PC-9 (cell line): ENCODE results near the gene DIAPH2. TPM values are rescaled to one million over a fixed set of nuclear protein-coding genes. Genes with fewer than 3 reads are reported as not detected.
"Not testable (repeated sequence)": the region's sequence is repeated elsewhere in the genome, so short reads cannot be mapped to it uniquely, and the experiment has no call there.

Experiments used
- BruUV-seq: library from RNA; stranded (reverse); fragments of 400-500 nt; replicated peaks from 2 replicates; lab custom pipeline; 2021; lab: Mats Ljungman, UMichigan
- CTCF ChIA-PET: fragments of 300-600 bp; sonication (Branson Sonifier 250); formaldehyde crosslinking; loops from one replicate; lab custom pipeline; 2022; ENCODE audit warnings: antibody characterized with exemption; lab: Charles Lee
- POLR2A ChIA-PET: fragments of 300-600 bp; sonication (Branson Sonifier 250); formaldehyde crosslinking; loops from one replicate; lab custom pipeline; 2022; ENCODE audit warnings: antibody characterized with exemption; ENCODE audit not compliant: unreplicated experiment; lab: Charles Lee
- DNase-seq, 2 experiments: peaks; one replicate each; pipeline versions ENCODE4 v3.0.0 to v3.0.0-alpha.2; 2015 to 2022; ENCODE audit warnings: mixed read lengths in 1 of 2
- H2AFZ ChIP-seq: fragments of 200-600 bp; sonication (generic); 2 replicates; pipeline ENCODE4 v1.8.1; 2017; ENCODE audit warnings: antibody characterized with exemption
- H3F3A ChIP-seq: fragments of 200-600 bp; sonication (generic); 2 replicates; pipeline ENCODE4 v1.8.1; 2017; ENCODE audit warnings: antibody characterized with exemption, mild to moderate bottlenecking, low read depth; ENCODE audit not compliant: insufficient read depth
- H3K27ac ChIP-seq: fragments of 200-600 bp; sonication (generic); 2 replicates; pipeline ENCODE4 v1.6.1; 2016; ENCODE audit warnings: mixed run types
- H3K27me3 ChIP-seq: fragments of 200-600 bp; sonication (generic); 2 replicates; pipeline ENCODE4 v1.6.1; 2016; ENCODE audit warnings: low read depth, mixed run types; ENCODE audit not compliant: insufficient read depth
- H3K36me3 ChIP-seq: fragments of 200-600 bp; sonication (generic); 2 replicates; pipeline ENCODE4 v1.6.1; 2016; ENCODE audit warnings: low read depth, mixed run types
- H3K4me1 ChIP-seq: fragments of 200-600 bp; sonication (generic); replicated peaks from 2 replicates; pipeline ENCODE4 v1.6.1; 2016; ENCODE audit warnings: mixed run types; ENCODE audit not compliant: insufficient read depth
- H3K4me2 ChIP-seq: fragments of 200-600 bp; sonication (generic); 2 replicates; pipeline ENCODE4 v1.6.1; 2017; ENCODE audit warnings: mixed run types
- H3K4me3 ChIP-seq: fragments of 200-600 bp; sonication (generic); 2 replicates; pipeline ENCODE4 v1.6.1; 2016; ENCODE audit warnings: mixed run types
- H3K79me2 ChIP-seq: fragments of 200-600 bp; sonication (generic); 2 replicates; pipeline ENCODE4 v1.6.1; 2017; ENCODE audit warnings: low read depth, mixed run types
- H3K9me2 ChIP-seq: fragments of 200-600 bp; sonication (generic); 2 replicates; pipeline ENCODE4 v1.8.1; 2017; ENCODE audit warnings: mild to moderate bottlenecking; ENCODE audit not compliant: insufficient read depth
- H3K9me3 ChIP-seq: fragments of 200-600 bp; sonication (generic); 2 replicates; pipeline ENCODE4 v1.8.1; 2016; ENCODE audit warnings: low read depth; ENCODE audit not compliant: insufficient read depth
- H4K20me1 ChIP-seq: fragments of 200-600 bp; sonication (generic); 2 replicates; pipeline ENCODE4 v1.8.1; 2017; ENCODE audit not compliant: insufficient read depth
- EZH2 ChIP-seq: fragments of 200-600 bp; sonication (generic); IDR thresholded peaks from 2 replicates; pipeline ENCODE4 v1.8.0; 2017; ENCODE audit warnings: antibody characterized with exemption, low read depth
- intact Hi-C: fragments of 100-400 bp; cut with micrococcal nuclease; formaldehyde crosslinking; loops from one replicate; pipeline ENCODE4 v1.10.0; 2022; ENCODE audit not compliant: unreplicated experiment
- total RNA-seq: library from RNA; stranded (reverse); gene quantifications from 2 replicates; pipeline ENCODE4 v1.2.3, GENCODE V29; 2021
- TF ChIP-seq, protein P1 (sequence below): fragments of 200-600 bp; sonication (generic); conservative IDR thresholded peaks from 2 replicates; pipeline ENCODE4 v1.6.1; 2017; ENCODE audit warnings: mixed run types, antibody characterized with exemption, mild to moderate bottlenecking, moderate library complexity

DIAPH2 gene
- total RNA-seq, 1 experiment from 2014 or later = 12.0 TPM

GRCh38 chrX:96838537-96838936, 153.9 kb downstream of the DIAPH2 start:
- H3F3A ChIP-seq = no peaks in the 10 kb centered on the region
- peaks cover 5% of the 10 kb centered on the region for H3K4me1 ChIP-seq
- TF ChIP-seq, protein P1, sequence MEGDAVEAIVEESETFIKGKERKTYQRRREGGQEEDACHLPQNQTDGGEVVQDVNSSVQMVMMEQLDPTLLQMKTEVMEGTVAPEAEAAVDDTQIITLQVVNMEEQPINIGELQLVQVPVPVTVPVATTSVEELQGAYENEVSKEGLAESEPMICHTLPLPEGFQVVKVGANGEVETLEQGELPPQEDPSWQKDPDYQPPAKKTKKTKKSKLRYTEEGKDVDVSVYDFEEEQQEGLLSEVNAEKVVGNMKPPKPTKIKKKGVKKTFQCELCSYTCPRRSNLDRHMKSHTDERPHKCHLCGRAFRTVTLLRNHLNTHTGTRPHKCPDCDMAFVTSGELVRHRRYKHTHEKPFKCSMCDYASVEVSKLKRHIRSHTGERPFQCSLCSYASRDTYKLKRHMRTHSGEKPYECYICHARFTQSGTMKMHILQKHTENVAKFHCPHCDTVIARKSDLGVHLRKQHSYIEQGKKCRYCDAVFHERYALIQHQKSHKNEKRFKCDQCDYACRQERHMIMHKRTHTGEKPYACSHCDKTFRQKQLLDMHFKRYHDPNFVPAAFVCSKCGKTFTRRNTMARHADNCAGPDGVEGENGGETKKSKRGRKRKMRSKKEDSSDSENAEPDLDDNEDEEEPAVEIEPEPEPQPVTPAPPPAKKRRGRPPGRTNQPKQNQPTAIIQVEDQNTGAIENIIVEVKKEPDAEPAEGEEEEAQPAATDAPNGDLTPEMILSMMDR = no peak
- TF ChIP-seq EZH2 = no peak
- ChIA-PET POLR2A (no interaction called here), CTCF (no interaction called here)
- no peaks in the 10 kb centered on the region for H3K9me3 ChIP-seq
- no peaks in the 10 kb centered on the region for H4K20me1 ChIP-seq
- no peaks in the 10 kb centered on the region for H3K27me3 ChIP-seq
- intact Hi-C loops = no loop called here
- H3K9me2 ChIP-seq = no peaks in the 10 kb centered on the region
- no peak overlapping the region for H3K4me3 ChIP-seq
- H3K36me3 ChIP-seq = no peaks in the 10 kb centered on the region
- no peak for DNase-seq
- no TSS peak for BruUV-seq
- H3K79me2 ChIP-seq = no peaks in the 10 kb centered on the region
- no peak overlapping the region for H2AFZ ChIP-seq
- no peak overlapping the region; the same call in 1 of the 2 replicates for H3K4me2 ChIP-seq
- no peak overlapping the region for H3K27ac ChIP-seq

GRCh38 chrX:96841325-96841724, 156.7 kb downstream of the DIAPH2 start:
- Histone ChIP-seq H2AFZ (no peak overlapping the region), H3K9me2 (no peaks in the 10 kb centered on the region), H3K4me1 (peaks cover 5% of the 10 kb centered on the region), H3K27ac (no peak overlapping the region), H3F3A (no peaks in the 10 kb centered on the region), H3K36me3 (no peaks in the 10 kb centered on the region), H3K4me3 (no peak overlapping the region), H3K79me2 (no peaks in the 10 kb centered on the region), H3K27me3 (no peaks in the 10 kb centered on the region), H3K4me2 (no peak overlapping the region), H4K20me1 (no peaks in the 10 kb centered on the region), H3K9me3 (no peaks in the 10 kb centered on the region)
- intact Hi-C loops = no loop called here
- TF ChIP-seq EZH2 = no peak
- TF ChIP-seq, protein P1 = no peak
- DNase-seq = no peak
- BruUV-seq = no TSS peak
- ChIA-PET POLR2A (no interaction called here), CTCF (no interaction called here)

DNA sequence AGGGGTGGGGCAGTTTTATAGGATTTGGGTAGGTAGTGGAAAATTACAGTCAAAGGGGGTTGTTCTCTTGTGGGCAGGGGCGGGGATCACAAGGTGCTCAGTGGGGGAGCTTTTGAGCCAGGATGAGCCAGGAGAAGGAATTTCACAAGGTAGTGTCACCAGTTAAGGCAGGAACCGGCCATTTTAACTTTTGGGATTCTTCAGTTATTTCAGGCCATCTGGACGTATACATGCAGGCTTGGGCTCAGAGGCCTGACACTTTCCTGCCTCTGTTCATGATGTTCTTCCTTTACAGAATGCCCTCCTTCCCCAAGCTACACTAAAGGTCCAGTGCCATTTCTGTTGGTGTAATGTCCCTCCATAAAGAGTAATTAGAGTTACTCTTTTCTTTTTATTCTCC, 157.2 kb downstream of the DIAPH2 start:
- CTCF ChIA-PET, BruUV-seq, H3K79me2 ChIP-seq, H3K4me1 ChIP-seq, DNase-seq, H3K27me3 ChIP-seq, H3K9me3 ChIP-seq, H3K4me2 ChIP-seq, H3F3A ChIP-seq, H3K36me3 ChIP-seq, POLR2A ChIA-PET, H3K27ac ChIP-seq, intact Hi-C loops, H3K9me2 ChIP-seq, H3K4me3 ChIP-seq, H4K20me1 ChIP-seq, H2AFZ ChIP-seq: not testable (repeated sequence)

DNA sequence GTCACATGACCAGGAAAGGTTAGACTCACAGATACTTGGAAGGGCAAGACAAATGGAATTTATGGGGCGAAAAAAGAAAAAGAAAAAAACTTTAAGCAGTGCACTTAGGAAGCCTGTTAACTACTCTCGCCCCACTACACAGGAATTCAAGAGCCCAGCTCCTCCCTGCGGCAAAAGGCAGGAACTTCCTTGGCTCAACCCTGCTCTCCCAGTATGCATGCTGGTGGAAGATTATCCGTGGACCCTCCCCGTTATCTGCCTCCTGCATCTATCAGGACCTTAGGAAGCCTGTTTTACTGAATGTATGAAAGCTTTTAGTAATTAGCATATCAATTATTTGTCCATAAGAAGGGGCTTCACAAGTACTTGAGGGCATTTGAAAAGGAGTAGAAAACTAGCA, 158.9 kb downstream of the DIAPH2 start:
- intact Hi-C loops = no loop called here
- no peak overlapping the region for H3K27ac ChIP-seq
- H4K20me1 ChIP-seq = peaks cover 3% of the 10 kb centered on the region; the same call in 1 of the 2 replicates
- H3K4me2 ChIP-seq = no peak overlapping the region
- H2AFZ ChIP-seq = no peak overlapping the region
- TF ChIP-seq, protein P1 = no peak
- no peak for TF ChIP-seq EZH2
- ChIA-PET CTCF (no interaction called here), POLR2A (no interaction called here)
- H3K4me1 ChIP-seq = no peaks in the 10 kb centered on the region
- no peaks in the 10 kb centered on the region for H3K27me3 ChIP-seq
- H3K36me3 ChIP-seq = no peaks in the 10 kb centered on the region
- no peaks in the 10 kb centered on the region for H3K9me3 ChIP-seq
- H3K9me2 ChIP-seq = no peaks in the 10 kb centered on the region
- H3F3A ChIP-seq = no peaks in the 10 kb centered on the region
- H3K79me2 ChIP-seq = no peaks in the 10 kb centered on the region
- no peak overlapping the region for H3K4me3 ChIP-seq
- no TSS peak for BruUV-seq
- no peak for DNase-seq
